ENCODE measurements around the gene KCTD21. TPM values are rescaled to one million over a fixed set of nuclear protein-coding genes. Genes with fewer than 3 reads are reported as not detected.

KCTD21 gene
- total RNA-seq, 1 donor from 2014 or later = 30.7 TPM

DNA sequence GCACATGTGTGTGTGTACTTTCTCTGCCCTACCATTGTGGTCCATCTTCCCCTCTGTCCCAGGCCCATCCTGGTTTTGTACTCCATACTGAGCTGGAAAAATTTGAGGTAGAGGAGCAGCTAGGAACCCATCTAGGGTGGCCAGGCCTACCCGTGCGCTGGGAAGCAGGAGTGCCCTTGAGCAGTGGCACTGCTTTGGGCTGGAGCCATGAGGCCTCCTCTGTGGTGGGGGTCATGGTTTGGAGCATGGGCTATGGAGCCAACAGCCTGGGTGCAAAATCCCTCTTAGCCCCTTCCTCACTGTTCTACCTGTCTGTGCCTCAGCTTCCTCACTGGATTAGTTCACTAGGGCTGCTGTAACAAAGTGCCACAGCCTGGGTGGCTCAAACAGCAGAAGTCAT is 27.1 kb downstream of the KCTD21 start:
- Histone ChIP-seq H3K9me3 (no peaks in the 10 kb centered on the region), H3K4me3 (no peak overlapping the region), H3K4me1 (peaks cover 0 to 30% of the 10 kb centered on the region in 2 donors), H3K36me3 (no peaks in the 10 kb centered on the region), H3K27ac (peak overlapping the region; percentile 60 to 96), H3K27me3 (no peaks in the 10 kb centered on the region)
- TF ChIP-seq, protein P1, sequence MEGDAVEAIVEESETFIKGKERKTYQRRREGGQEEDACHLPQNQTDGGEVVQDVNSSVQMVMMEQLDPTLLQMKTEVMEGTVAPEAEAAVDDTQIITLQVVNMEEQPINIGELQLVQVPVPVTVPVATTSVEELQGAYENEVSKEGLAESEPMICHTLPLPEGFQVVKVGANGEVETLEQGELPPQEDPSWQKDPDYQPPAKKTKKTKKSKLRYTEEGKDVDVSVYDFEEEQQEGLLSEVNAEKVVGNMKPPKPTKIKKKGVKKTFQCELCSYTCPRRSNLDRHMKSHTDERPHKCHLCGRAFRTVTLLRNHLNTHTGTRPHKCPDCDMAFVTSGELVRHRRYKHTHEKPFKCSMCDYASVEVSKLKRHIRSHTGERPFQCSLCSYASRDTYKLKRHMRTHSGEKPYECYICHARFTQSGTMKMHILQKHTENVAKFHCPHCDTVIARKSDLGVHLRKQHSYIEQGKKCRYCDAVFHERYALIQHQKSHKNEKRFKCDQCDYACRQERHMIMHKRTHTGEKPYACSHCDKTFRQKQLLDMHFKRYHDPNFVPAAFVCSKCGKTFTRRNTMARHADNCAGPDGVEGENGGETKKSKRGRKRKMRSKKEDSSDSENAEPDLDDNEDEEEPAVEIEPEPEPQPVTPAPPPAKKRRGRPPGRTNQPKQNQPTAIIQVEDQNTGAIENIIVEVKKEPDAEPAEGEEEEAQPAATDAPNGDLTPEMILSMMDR (IDR thresholded peaks at IDR 0.05) = no peak
- DNase-seq (ENCODE audit: low spot score in 2 of 2) = peak in 1 of 2 donors; percentile 55
- intact Hi-C loops (cut with DNase I) = loop anchor here (10.0 kb wide), 2 partner anchors 337 to 403 kb away; partner anchors contain the start of genes AAMDC and RSF1

DNA sequence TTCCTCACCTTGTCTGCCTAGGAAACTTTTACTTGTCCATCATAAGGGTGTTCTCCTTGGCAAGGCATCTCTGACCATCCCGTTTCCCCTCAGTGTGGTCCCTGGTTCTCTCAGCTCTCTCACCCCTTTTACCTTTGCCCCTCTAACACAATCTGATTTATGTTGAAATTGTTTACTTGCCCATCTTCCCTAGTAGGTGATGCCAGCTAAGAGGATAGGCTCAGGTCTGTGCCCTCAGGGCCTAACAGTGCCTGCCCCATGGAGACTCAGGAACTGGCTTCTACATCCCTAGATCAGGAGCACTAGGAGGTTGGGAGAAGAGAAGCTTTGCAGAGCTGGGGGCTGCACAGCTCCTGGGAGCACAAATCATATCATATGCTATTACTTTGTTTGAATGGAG is 27.9 kb downstream of the KCTD21 start:
- H3K4me1 ChIP-seq = peaks cover 0 to 32% of the 10 kb centered on the region in 2 donors
- H3K4me3 ChIP-seq = no peak overlapping the region
- DNase-seq (ENCODE audit: low spot score in 2 of 2) = peak in 1 of 2 donors; percentile 41
- H3K9me3 ChIP-seq = no peaks in the 10 kb centered on the region
- H3K36me3 ChIP-seq = no peaks in the 10 kb centered on the region
- TF ChIP-seq, protein P1 (IDR thresholded peaks at IDR 0.05) = no peak
- intact Hi-C loops (cut with DNase I) = loop anchor here (10.0 kb wide), 2 partner anchors 336 to 404 kb away; partner anchors contain the start of genes AAMDC and RSF1
- H3K27ac ChIP-seq = peak overlapping the region; percentile 60 to 96
- no peaks in the 10 kb centered on the region for H3K27me3 ChIP-seq

DNA sequence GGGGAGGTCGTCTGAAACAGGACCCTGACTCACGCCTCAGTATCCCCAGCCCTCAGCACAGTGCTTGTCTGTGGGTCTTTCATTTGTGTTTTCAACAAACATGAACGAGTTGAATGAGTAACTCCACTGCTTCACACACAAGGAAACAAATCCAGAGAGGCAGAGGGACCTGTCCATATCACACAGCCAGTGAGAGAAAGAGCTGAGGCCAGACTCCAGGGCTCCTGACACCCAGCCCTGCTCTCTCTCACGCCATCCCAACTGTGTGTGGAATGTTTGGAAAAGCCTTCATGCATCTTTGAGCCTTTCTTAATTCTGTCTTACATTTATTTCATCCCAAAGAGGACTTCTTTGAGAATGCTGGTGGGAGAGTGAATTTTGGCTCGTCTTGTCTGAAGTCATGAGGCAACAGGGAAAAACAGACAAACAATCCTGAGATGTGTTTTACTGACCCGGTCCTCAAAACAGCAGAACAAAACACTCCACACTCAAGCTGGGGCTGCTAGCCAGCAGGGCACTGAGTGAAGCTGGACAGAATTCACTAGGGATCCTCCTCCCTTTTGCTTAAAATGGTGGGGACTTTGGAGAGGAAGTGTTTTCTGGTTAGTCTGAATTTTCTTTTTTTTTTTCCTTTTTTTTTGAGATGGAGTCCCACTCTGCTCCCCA is 29.3 kb downstream of the KCTD21 start:
- Histone ChIP-seq H3K4me1 (peaks cover 0 to 26% of the 10 kb centered on the region in 2 donors), H3K36me3 (no peaks in the 10 kb centered on the region), H3K27me3 (no peaks in the 10 kb centered on the region), H3K9me3 (no peaks in the 10 kb centered on the region), H3K4me3 (no peak overlapping the region), H3K27ac (peak overlapping the region; percentile 60 to 96)
- intact Hi-C loops (cut with DNase I) = no loop called here
- DNase-seq (ENCODE audit: low spot score in 2 of 2) = no peak
- TF ChIP-seq, protein P1 (IDR thresholded peaks at IDR 0.05) = no peak

DNA sequence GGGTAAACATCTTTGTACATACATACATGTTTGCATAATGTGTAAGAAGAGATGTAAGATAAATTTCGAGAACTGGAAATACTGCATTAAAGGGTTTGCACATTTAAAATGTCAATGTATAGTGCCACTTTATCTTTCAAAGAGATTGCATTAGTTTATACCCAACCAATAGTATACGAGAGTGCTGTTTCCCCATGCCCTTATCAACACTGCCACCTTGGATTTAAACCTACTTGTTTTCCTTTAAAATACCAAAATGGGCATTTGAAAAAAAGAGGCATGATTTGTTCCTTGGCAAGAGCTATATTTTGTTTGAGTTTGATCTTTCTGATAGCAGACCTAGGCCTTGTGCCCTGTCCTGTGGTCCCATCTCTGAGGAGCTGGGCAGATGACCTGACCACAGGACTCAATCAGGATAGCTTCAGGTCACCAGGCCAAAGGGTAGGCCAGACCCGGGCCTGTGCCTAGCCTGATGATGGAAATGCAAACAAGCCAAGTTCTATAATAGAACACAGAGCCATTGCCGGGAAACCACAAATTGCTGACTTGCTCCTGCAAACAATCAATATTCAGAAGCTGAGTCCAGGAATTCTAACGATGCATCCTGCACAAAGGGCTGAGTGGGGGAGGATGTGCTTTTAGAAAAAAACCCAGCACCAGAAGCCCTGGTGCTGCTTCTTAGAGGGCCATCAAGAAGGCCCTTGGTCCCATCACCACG is 32.1 kb downstream of the KCTD21 start:
- Histone ChIP-seq H3K4me3 (no peak overlapping the region), H3K27me3 (no peaks in the 10 kb centered on the region), H3K9me3 (no peaks in the 10 kb centered on the region), H3K4me1 (peaks cover 0 to 14% of the 10 kb centered on the region in 2 donors), H3K27ac (peak overlapping the region; percentile 23 to 61), H3K36me3 (no peaks in the 10 kb centered on the region)
- TF ChIP-seq, protein P1 (IDR thresholded peaks at IDR 0.05) = no peak
- intact Hi-C loops (cut with DNase I) = no loop called here
- DNase-seq (ENCODE audit: low spot score in 2 of 2) = no peak

DNA sequence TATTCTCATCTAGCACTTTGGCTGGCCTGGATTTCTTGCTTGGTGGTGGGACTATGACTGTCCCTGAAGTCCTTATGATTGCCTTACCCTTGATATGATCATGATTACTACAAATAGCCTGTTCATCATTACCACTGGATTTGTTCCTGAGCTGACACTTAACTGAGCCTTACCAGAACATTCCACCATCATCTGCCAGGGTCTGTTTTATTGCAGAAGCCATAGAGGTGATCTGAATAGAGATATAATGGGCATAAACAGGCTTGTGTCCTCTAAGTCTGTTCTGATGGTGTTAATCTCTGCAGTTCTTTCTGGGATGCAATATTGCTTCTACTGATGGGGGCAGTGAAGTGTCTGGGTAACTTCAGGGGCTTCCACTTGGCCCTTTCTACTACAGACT is 36.6 kb downstream of the KCTD21 start:
- no peak for DNase-seq (ENCODE audit: low spot score in 2 of 2)
- TF ChIP-seq, protein P1 (IDR thresholded peaks at IDR 0.05) = no peak
- intact Hi-C loops (cut with DNase I) = no loop called here
- peaks cover 0 to 11% of the 10 kb centered on the region in 2 donors for H3K4me1 ChIP-seq
- no peak overlapping the region for H3K27ac ChIP-seq
- H3K4me3 ChIP-seq = no peak overlapping the region
- no peaks in the 10 kb centered on the region for H3K36me3 ChIP-seq
- no peaks in the 10 kb centered on the region for H3K9me3 ChIP-seq
- no peaks in the 10 kb centered on the region for H3K27me3 ChIP-seq
